ENCODE data around the gene LIPI.

GRCh38 chr21:14115646-14116045, 95.1 kb downstream of the LIPI start:
- TF ChIP-seq CTCF (IDR thresholded peaks at IDR 0.05; ENCODE audit: insufficient read depth, low read length, poor library complexity, severe bottlenecking) (no peak), EZH2phosphoT487 (conservative IDR thresholded peaks at IDR 0.05; ENCODE audit: low read length) (no peak)
